T-helper 2 cell (primary cell): ENCODE data around the gene CD86.
"Not testable (repeated sequence)": the region's sequence is repeated elsewhere in the genome, so short reads cannot be mapped to it uniquely, and the experiment has no call there.

Experiments
- DNase-seq, 5 experiments: peaks; one replicate each; pipeline versions ENCODE4 v3.0.0 to v3.0.0-alpha.2; 2012 to 2022

CD86 gene

DNA sequence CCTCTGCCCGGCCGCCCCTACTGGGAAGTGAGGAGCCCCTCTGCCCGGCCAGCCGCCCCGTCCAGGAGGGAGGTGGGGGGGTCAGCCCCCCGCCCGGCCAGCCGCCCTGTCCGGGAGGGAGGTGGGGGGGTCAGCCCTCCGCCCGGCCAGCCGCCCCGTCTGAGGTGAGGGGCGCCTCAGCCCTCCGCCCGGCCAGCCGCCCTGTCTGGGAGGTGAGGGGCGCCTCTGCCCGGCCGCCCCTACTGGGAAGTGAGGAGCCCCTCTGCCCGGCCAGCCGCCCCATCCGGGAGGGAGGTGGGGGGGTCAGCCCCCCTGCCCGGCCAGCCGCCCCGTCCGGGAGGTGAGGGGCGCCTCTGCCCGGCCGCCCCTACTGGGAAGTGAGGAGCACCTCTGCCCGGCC lies 109.8 kb downstream of the CD86 start:
- not testable (repeated sequence) for DNase-seq

DNA sequence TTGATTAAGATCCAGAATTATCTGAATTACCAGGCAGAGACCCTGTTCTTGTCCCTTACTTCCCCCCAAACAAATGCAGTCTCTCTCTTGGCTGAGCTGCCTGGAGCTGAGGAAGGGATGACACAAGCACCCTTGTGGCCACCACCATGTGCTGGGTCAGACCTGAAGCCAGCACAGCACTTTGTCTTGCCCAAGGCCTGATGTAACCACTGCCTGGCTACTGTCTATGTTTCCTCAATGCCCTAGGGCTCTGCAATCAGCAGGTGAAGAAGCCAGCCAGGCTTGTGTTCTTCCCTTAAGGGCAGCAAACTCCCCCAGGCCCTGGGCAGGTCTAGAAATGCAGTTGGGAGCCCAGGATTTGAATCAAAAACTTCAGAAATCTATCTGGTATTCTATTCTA lies 112.5 kb downstream of the CD86 start:
- no peak for DNase-seq

DNA sequence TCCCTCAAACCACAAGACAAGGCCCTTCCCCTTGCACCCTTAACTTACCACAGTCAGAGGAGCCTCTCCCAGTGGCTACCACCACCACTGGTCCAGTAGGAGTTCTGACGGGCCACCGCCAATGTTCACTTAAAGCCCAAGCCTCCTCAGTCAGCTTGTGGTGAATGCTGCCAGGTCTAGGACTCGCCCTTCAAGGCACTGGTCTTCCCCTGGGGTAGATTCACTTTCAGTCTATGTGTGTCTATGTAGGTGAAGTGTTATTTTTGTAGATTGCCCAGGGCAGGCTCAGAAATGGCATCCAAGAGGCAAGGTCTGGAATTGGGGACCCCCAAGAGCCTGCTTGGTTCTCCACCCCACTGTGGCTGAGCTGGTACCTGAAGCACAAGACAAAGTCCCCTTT lies 112.9 kb downstream of the CD86 start:
- no peak for DNase-seq

DNA sequence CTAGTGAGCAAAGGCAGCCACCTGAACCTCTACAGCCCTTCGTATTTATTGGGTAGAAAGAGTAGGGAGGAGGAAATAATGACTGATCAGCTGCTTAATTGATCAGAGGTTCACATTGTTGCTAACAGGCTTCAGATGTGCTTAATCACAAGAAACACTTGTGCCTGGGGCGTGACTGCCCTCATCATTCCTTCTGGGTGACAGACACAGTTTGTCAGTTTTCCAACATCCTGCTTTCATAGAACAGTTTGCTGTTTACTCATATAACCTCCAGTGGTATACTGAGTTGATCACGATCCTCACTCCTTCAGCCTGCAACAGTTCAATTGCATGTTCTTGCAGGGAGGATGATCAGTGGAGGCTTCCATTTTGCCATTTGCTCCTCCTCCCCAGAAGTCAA lies 114.7 kb downstream of the CD86 start:
- DNase-seq: no peak
